ENCODE data around the gene ELP5.

GRCh38 chr17:7289256-7290032 lies 37.4 kb downstream of the ELP5 start:
- TF ChIP-seq, protein P1, sequence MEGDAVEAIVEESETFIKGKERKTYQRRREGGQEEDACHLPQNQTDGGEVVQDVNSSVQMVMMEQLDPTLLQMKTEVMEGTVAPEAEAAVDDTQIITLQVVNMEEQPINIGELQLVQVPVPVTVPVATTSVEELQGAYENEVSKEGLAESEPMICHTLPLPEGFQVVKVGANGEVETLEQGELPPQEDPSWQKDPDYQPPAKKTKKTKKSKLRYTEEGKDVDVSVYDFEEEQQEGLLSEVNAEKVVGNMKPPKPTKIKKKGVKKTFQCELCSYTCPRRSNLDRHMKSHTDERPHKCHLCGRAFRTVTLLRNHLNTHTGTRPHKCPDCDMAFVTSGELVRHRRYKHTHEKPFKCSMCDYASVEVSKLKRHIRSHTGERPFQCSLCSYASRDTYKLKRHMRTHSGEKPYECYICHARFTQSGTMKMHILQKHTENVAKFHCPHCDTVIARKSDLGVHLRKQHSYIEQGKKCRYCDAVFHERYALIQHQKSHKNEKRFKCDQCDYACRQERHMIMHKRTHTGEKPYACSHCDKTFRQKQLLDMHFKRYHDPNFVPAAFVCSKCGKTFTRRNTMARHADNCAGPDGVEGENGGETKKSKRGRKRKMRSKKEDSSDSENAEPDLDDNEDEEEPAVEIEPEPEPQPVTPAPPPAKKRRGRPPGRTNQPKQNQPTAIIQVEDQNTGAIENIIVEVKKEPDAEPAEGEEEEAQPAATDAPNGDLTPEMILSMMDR (conservative IDR thresholded peaks at IDR 0.05; ENCODE audit: low read length) = no peak
- no peak for TF ChIP-seq EZH2phosphoT487 (IDR thresholded peaks at IDR 0.05; ENCODE audit: borderline replicate concordance)

All from Loucy (cell line).